Heart right ventricle (tissue), 16 donors: ENCODE results near the gene SRRM3. TPM values are rescaled to one million over a fixed set of nuclear protein-coding genes. Genes with fewer than 3 reads are reported as not detected.

Experiments used
- ATAC-seq, 8 donors: fragments of 200-7000 bp; cut with Tn5 transposase; one replicate each; pipeline ENCODE4 v1.9.1; 2020; ENCODE audit warnings: mild to moderate bottlenecking in 8 of 8, moderate library complexity in 8 of 8, moderate number of reproducible peaks in 1 of 8
- DNase-seq, 2 donors: peaks; one replicate each; pipeline ENCODE4 v3.0.0-alpha.2; 2020
- H3K27ac ChIP-seq, 10 donors: fragments of 200-600 bp; sonication (generic) in 2 of 10; one replicate each; pipeline versions ENCODE4 v1.5.0 to v1.8.0; 2020 to 2022; ENCODE audit warnings: mild to moderate bottlenecking in 3 of 10
- H3K27me3 ChIP-seq, 7 donors: fragments of 200-600 bp; one replicate each; pipeline ENCODE4 v1.8.0; 2021 to 2022; ENCODE audit warnings: mild to moderate bottlenecking in 2 of 7
- H3K36me3 ChIP-seq, 9 donors: fragments of 200-600 bp; sonication (generic) in 1 of 9; one replicate each; pipeline versions ENCODE4 v1.5.0 to v1.8.0; 2020 to 2022; ENCODE audit warnings: mild to moderate bottlenecking in 2 of 9
- H3K4me1 ChIP-seq, 9 donors: fragments of 200-600 bp; sonication (generic) in 1 of 9; one replicate each; pipeline versions ENCODE4 v1.5.0 to v1.8.0; 2020 to 2022; ENCODE audit warnings: mild to moderate bottlenecking in 4 of 9
- H3K4me3 ChIP-seq, 10 donors: fragments of 200-600 bp; sonication (generic) in 2 of 10; one replicate each; pipeline versions ENCODE4 v1.5.0 to v1.8.0; 2020 to 2022; ENCODE audit warnings: mild to moderate bottlenecking in 7 of 10, moderate library complexity in 2 of 10
- H3K9me3 ChIP-seq, 11 donors: fragments of 200-600 bp in 10 of 11; sonication (generic) in 2 of 11; one replicate each; pipeline versions ENCODE4 v1.5.0 to v1.8.0; 2013 to 2022; ENCODE audit warnings: mild to moderate bottlenecking in 2 of 11, control low read depth in 1 of 11, moderate library complexity in 1 of 11
- CTCF ChIP-seq, 9 donors: fragments of 200-600 bp; sonication (generic) in 2 of 9; IDR thresholded peaks; one replicate each; pipeline versions ENCODE4 v1.5.0 to v1.8.0; 2021 to 2022; ENCODE audit warnings: antibody characterized with exemption in 9 of 9, mild to moderate bottlenecking in 5 of 9, moderate library complexity in 1 of 9
- WGBS, 2 donors: extraction: QIAGEN DNeasy Blood & Tissue Kit; methylation state at CpG; one replicate each; pipeline ENCODE4 v1.1.7; 2013; ENCODE audit warnings: inconsistent platforms in 1 of 2; 5-methylcytosine and 5-hydroxymethylcytosine counted together
- intact Hi-C, 10 donors: fragments of 100-400 bp; cut with DNase I; formaldehyde crosslinking; loops; one replicate each; pipeline versions ENCODE4 v1.11.1 to v1.14.2; 2022
- polyA plus RNA-seq, 2 donors: library from polyadenylated mRNA; stranded (reverse); fragments of 200-250 nt; gene quantifications; one replicate each; pipeline ENCODE4 v1.2.3, GENCODE V29; 2013
- total RNA-seq, 10 donors: library from RNA; stranded (reverse); fragmentation: NEBNext Ultra II Directional in 3 of 10; extraction: Animal tissue kit (Norgen Biotek cat#: 25700) in 3 of 10; gene quantifications; one replicate each; pipeline versions ENCODE4 v1.2.1 to v1.2.4, GENCODE V29; 2021 to 2023
- donor health status: Arrhythmogenic right ventricular cardiomyopathy.
- donor health status: ischemic (EF 13 %, LVEDD 7.1; RV severe dilation, severe dysfunction).
- donor health status: healthy with polysubstance abuse.
- donor health status: DM: no; HTN: yes; CAD: no.
- donor health status: DM: no; HTN: no; CAD: no.
- donor health status: ischemic (EF 25% LVEDD 6.9; RV normal size, moderate dysfunction).
- donor health status: ischemic (EF 25% LVEDD 5.7; RV mildly dilated, moderate dysfunction).
- donor health status: healthy.
- donor health status: DM: yes; HTN: yes; CAD: no.
- donor health status: Ischemic cardiomyopathy.
- donor health status: ischemic (EF 35%, LVEDD 5.7; RV mildly dilated, moderate dysfunction).
- donor health status: nonischemic (EF 11% LVEDD 7.7; RV severe dilation, severe dysfunction).
- donor health status: DM: yes; HTN: yes; CAD: no.
- donor health status: PGD.
- donor health status: ischemic (EF 29% LVEDD 5.4; RV normal size, mild dysfunction).
- donor health status: nonischemic (EF 23%, LVEDD 6.1; RV moderate dilation, normal function).

SRRM3 gene
- total and polyA plus RNA-seq, 12 donors: 1.0 to 36.2 (median 5.5) TPM

DNA sequence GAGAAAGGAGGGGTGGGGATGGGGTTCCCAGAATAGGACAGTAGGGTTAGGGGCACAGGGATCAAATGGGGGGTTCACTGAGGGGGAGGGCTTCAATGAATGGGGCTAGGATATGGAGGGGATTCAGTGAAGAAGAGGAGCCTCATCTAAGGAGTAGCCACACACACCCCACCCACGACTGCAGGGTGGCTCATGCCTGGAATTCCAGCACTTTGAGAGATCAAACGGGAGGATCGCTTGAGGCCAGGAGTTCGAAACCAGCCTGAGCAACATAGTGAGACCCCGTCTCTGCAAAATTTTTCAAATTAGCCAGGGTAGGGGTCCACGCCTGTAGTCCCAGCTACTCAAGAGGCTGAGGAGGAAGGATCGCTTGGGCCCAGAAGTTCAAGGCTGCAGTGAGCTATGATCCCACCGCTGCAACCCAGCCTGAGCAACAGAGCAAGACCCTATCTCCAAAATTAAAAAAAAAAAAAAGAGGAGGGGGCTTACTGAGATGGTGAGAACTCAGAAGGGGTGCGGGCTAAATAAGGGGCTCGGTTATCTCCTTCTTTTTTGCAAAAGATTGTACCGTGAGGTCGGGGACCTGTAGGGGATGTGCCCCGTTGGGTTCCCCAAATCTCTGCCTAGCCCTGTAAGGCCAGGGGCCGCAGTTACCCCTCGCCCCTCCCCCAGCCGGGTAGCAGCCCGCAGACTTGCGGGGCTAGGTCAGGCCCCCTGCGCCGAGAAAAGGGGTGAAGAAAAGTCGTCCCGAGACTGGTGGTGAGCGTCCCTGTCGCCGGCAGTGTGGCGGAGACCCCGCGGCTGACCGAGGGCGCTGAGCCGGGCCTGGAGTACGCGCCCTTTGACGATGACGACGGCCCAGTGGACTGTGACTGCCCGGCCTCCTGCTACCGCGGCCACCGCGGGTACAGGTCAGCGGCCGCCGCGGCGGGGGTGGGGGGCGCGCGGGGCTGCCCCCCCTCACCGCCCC, 57.7 kb downstream of the SRRM3 start:
- Histone ChIP-seq H3K4me1 (peaks cover 0 to 8% (median 6%) of the 10 kb centered on the region in 9 donors), H3K36me3 (no peaks in the 10 kb centered on the region), H3K27me3 (peaks cover 0 to 57% (median 41%) of the 10 kb centered on the region in 7 donors), H3K4me3 (peak overlapping the region in 9 of 10 donors; percentile 14 to 38 (median 32)), H3K27ac (no peak overlapping the region), H3K9me3 (no peaks in the 10 kb centered on the region)
- DNase-seq: no peak
- no peak for ATAC-seq
- WGBS, 2 donors: 12 to 13% methylated on average over 50 of the region's 50 CpGs
- no peak for TF ChIP-seq CTCF (IDR thresholded peaks at IDR 0.05)
- intact Hi-C loops: loop anchor here in 4 of 10 donors (5.0 kb wide), 2 partner anchors 77 to 82 kb away; no protein-coding TSS in a partner anchor

DNA sequence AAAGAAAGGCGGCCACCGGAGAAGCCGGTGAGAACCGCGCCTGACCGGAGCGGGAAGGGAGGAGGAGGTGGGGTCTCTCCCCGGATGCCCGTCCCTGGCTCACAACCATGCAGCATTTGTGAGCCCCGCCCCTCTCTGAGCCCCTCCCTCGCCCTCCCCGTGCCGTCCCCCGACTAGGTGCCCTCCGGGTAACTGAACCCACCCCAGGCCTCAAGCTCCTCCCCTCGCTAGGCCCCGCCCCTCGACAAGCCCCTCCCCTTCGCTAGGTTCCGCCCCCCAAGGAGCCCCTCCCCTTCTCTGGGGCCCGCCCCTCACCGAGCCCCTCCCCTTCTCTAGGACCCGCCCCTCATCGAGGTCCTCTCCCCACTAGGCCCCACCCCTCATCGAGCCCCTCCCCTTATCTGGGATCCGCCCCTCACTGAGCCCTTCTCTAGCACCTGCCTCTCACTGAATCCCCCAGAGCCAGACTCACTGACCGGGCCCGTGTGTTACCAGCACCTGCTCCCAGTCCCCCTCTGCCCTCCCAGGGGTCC, 58.5 kb downstream of the SRRM3 start:
- H3K27ac ChIP-seq: no peak overlapping the region
- DNase-seq (no peak), ATAC-seq (peak in 5 of 8 donors; percentile 8 to 48 (median 26))
- H3K4me1 ChIP-seq: peaks cover 0 to 8% (median 6%) of the 10 kb centered on the region in 9 donors
- WGBS, 2 donors: 2 to 4% methylated on average over 21 to 26 of the region's 28 CpGs
- peak overlapping the region in 9 of 10 donors; percentile 14 to 38 (median 32) for H3K4me3 ChIP-seq
- TF ChIP-seq CTCF (IDR thresholded peaks at IDR 0.05): no peak
- H3K36me3 ChIP-seq: no peaks in the 10 kb centered on the region
- H3K27me3 ChIP-seq: peaks cover 0 to 56% (median 41%) of the 10 kb centered on the region in 7 donors
- no peaks in the 10 kb centered on the region for H3K9me3 ChIP-seq
- intact Hi-C loops: loop anchor here in 4 of 10 donors (5.0 kb wide), 2 partner anchors 78 to 83 kb away; no protein-coding TSS in a partner anchor

DNA sequence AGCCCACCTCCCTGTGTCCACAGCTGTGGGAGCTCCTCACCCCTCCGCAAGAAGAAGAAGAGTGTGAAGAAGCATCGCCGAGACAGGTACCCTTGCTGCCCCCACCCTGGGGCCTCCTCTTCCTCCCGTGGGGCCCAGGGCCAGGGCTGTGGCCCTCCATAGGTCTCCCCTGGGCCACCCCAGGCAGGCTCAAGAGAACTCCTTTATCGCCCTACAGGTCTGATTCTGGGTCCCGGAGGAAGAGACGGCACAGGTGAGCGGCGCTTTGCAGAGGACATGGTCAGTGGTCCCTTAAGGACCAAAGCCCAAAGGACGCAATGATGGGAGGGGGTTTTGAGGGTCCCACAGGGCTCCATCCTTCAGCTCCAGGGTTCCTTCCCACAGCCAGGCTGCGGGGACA, 59.6 kb downstream of the SRRM3 start:
- intact Hi-C loops: loop anchor here in 4 of 10 donors (5.0 kb wide), 2 partner anchors 79 to 84 kb away; no protein-coding TSS in a partner anchor
- no peak overlapping the region for H3K27ac ChIP-seq
- H3K36me3 ChIP-seq: no peaks in the 10 kb centered on the region
- peaks cover 0 to 53% (median 43%) of the 10 kb centered on the region in 7 donors for H3K27me3 ChIP-seq
- no peak for TF ChIP-seq CTCF (IDR thresholded peaks at IDR 0.05)
- ATAC-seq: no peak
- peaks cover 0 to 8% (median 6%) of the 10 kb centered on the region in 9 donors for H3K4me1 ChIP-seq
- 83 to 86% methylated on average over 11 of the region's 11 CpGs for WGBS, 2 donors
- DNase-seq: no peak
- H3K9me3 ChIP-seq: no peaks in the 10 kb centered on the region
- H3K4me3 ChIP-seq: no peak overlapping the region

GRCh38 chr7:76261931-76262330, 60.2 kb downstream of the SRRM3 start:
- Histone ChIP-seq H3K36me3 (no peaks in the 10 kb centered on the region), H3K4me3 (no peak overlapping the region), H3K27me3 (peaks cover 4 to 56% (median 43%) of the 10 kb centered on the region in 7 donors), H3K9me3 (no peaks in the 10 kb centered on the region), H3K4me1 (peaks cover 0 to 10% (median 9%) of the 10 kb centered on the region in 9 donors), H3K27ac (no peak overlapping the region)
- intact Hi-C loops: loop anchor here in 4 of 10 donors (5.0 kb wide), 2 partner anchors 80 to 85 kb away; no protein-coding TSS in a partner anchor
- DNase-seq (no peak), ATAC-seq (no peak)
- no peak for TF ChIP-seq CTCF (IDR thresholded peaks at IDR 0.05)
- WGBS, 2 donors: 53 to 59% methylated on average over 4 of the region's 4 CpGs
